GM18526 (cell line): ENCODE data around the gene CD2AP.
A peak's percentile ranks its signal among the peaks of the same experiment; 100 is the strongest.

Source experiments
- POLR2A ChIP-seq: IDR thresholded peaks from 3 replicates; pipeline ENCODE4 v1.6.1; 2011; ENCODE audit not compliant: insufficient read length; ENCODE audit errors: extremely low read depth

The CD2AP gene, protein sequence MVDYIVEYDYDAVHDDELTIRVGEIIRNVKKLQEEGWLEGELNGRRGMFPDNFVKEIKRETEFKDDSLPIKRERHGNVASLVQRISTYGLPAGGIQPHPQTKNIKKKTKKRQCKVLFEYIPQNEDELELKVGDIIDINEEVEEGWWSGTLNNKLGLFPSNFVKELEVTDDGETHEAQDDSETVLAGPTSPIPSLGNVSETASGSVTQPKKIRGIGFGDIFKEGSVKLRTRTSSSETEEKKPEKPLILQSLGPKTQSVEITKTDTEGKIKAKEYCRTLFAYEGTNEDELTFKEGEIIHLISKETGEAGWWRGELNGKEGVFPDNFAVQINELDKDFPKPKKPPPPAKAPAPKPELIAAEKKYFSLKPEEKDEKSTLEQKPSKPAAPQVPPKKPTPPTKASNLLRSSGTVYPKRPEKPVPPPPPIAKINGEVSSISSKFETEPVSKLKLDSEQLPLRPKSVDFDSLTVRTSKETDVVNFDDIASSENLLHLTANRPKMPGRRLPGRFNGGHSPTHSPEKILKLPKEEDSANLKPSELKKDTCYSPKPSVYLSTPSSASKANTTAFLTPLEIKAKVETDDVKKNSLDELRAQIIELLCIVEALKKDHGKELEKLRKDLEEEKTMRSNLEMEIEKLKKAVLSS

DNA sequence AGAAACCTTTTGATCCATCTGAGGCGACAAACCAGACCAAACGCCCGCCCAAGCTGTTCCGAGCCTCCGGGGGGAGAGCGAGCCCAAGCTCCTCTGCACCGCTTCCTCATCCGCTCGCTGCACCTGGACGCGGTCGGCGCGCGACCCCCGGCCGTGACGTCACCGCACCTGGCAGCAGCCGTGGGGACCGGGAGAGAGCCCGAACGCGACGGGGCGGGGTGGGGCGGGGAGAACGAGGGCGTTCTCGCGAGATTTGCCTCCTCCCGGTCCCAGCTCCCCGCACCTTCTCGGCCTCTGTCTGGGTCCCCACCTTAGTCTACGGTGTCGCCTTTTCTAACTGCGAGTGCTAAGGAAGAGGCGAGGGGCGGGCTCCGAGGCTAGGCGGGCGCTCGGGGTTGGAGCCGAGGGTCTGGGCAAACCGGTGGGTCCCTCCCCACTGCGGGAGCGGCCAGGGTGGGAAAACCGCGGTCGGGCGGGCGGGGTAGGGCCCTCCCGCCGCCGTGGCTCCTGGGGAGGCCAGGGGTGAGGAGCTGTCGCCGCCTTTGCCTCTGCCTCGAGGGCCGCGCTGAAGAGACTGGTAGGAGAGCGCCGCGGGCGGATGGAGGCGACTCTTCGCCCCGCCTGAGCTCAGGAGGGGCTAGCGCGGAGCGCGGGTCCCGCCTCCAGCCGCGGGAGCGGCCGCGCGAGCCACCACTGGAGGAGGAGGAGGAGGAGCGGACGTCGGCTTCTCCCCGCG lies at the start of gene CD2AP:
CD2AP (plus strand) TSS at position 293 of the 736 bp plus-strand sequence. CDS start 456 bp downstream, outside the sequence.
- peak; percentile 81 for TF ChIP-seq POLR2A

DNA sequence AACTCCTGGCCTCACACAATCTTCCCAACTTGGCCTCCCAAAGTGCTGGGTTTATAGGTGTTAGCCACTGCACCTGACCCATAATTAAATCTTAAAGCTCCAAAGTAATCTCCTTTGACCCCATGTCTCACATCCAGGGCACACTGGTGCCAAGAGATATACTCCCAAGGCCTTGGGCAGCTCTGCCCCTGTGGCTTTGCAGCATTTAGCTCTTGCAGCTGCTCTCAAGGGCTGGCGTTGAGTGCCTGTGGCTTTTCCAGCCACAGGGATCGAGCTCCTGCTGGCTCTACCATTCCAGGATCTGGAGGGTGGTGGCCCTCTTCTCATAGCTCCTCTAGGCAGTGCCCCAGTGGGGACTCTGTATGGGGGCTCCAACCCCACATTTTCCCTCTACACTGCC lies 49.3 kb upstream of the CD2AP start:
- TF ChIP-seq POLR2A: no peak

- no peak for TF ChIP-seq POLR2A
These were observed 48.6 kb upstream of the CD2AP start for GRCh38 chr6:47428746-47429664.

DNA sequence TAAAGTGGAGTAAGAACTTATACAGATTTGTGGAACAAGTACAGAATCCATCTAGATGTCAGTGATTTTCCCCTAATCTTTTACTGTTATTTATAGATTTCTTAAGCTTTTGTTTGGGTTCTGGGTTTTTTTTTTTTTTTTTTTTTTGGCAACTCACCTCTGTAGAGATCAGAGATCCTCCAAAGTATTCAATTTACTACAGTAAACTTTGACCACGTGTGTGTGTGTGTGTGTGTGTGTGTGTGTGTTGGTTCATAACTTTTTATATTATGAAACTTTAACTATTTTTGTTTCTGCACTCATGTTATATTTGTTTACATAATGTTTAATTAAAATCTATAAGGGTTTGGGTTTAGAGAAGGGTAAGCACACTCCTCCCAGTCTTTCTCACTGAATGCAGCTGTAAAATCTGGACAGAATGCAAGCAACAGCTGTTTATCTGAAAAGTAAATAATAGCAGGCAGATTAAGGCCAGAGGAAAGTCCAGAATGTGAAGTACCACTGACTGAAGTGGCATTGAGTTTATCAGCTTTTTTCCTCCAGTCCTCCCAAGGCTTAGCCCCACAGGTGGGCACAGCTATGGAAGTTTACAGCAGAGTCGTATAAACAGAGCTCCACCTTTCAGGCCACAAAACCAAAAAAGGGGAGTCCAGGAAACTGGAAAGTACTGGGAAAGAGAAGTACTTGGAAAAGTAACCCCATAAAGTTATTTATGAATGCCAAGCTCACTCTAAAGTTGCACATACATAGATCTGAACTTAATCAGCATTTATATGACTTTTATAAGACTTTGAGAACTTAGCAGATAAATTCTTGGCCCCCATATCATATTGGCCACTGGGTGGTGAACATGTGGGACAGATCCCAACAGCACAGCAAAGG lies 43.0 kb upstream of the CD2AP start:
- TF ChIP-seq POLR2A: no peak

DNA sequence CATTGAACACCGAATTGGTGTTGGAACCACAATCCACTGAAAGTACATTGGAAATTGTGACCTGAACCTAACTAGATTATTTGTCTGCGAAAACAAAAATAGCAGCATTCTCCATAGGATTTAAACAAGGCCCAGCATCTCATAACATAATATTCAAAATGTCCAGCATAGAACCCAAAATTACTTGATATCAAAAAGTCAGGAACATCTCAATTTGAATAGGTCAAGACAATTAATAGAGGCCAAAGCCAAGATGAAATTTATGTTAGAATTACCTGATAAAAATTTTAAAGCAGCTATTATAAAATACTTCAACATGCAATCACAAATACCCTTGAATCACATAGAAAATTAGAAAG lies 42.4 kb upstream of the CD2AP start:
- TF ChIP-seq POLR2A: no peak

- no peak for TF ChIP-seq POLR2A
These were observed 40.0 kb upstream of the CD2AP start for GRCh38 chr6:47437592-47437991.

DNA sequence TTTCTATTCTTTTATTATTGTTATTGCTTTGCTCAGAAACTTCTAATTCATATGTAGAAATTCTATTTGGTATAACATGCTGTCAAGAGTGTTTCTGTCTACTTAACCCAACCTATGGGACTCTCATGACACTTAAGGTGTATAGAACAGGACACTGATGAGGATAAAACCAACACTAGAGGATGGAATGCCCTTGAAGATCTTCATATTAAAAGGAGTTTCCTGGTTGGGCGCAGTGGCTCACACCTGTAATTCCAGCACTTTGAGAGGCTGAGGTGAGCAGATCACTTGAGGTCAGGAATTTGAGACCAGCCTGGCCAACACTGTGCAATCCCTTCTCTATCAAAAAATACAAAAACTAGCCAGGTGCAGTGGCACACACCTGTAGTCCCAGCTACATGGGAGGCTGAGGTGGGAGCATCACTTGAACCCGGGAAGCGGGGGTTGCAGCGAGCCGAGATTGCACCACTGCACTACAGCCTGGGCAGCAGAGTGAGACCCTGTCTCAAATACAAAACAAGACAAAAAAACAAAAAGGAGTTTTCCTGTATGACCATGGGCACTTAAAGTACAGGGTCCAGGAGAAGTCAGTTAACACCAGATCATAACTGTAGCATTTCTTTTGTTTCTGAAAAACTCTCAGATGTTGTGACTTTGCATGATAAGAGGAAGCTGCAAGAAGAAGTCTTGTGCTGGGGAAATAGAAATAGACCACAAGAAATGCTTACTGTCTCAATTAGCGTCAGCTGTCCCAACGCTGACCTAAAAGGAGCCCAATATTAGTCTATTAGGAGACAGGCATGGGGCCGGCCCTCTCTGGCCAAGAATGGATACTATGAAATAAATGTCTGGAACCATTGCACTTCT lies 38.9 kb upstream of the CD2AP start:
- TF ChIP-seq POLR2A: no peak

DNA sequence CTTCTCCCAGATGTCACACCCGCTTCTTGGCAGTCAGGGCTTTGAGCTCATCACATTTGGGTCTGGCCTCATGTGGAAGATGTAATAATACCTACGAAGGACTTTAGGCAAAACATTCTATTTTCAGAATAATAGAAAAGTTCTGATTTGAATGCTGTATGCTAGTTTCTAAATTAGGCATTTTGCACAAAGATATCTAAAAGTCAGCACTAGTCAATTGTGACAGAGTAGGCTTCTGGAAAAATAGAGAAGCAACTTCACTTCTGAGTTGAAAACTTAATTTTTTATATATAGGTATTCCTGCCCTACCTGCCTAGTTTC lies 38.3 kb upstream of the CD2AP start:
- TF ChIP-seq POLR2A: no peak

DNA sequence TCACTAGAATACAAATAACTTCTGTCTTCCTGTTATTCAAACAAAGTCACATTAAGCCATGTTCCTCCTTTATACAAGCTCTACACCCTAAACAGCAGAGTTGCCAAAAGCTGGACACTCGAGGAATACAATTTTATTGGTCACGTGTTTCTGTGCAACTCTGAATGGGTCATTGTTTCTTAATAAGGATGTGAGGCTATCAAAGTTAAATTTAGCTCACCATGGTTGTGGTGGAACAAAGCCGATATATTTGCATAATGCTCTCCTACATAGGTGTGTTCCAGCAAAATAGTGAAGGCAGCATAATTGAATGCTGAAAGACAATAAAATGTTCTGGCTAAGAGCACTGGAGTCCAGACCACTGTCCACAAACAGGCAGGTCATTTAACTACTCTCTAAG lies 36.9 kb upstream of the CD2AP start:
- no peak for TF ChIP-seq POLR2A

- no peak for TF ChIP-seq POLR2A
These were observed 30.8 kb upstream of the CD2AP start for GRCh38 chr6:47446669-47447330.

DNA sequence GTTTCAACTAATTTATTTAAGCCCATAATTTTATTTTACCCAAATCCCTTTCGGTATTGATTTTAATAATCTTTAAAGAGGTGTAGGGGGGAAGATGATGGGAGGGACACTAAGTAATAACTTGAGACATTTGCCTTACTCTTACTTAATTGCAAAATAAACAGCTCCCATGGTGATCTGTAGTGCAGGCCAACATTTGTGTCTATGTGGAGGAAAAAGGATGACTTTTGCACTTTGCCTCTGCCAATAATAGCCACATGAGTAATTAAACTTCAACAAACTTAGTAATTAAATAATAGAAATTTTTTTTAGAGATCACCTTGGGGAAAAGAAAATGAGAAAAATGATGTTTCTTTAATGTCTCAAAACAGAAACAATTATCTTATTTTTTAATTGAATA lies 29.9 kb upstream of the CD2AP start:
- no peak for TF ChIP-seq POLR2A

- TF ChIP-seq POLR2A: no peak
These were observed 26.4 kb upstream of the CD2AP start for GRCh38 chr6:47451162-47451561.

DNA sequence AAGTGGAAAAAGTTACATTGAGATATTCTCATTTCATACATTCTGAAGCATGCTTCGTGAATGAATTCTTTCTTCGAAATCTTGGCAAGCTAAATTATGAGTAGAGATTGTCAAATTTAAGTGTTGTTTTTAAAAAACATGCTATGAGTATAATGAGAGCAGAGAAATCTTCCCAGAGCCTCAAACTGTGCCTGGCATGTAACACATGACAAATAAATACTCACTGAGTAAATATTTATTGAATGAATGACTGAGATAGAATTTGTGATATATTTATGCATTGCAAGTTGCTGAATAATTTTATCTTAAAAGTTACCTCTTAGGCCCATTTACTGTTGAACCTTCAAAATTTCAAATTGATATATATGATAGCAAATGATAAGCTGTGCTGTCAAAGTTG lies 24.7 kb upstream of the CD2AP start:
- no peak for TF ChIP-seq POLR2A
